K562 (cell line): Measurements from ENCODE around the gene CHMP2A. TPM values are rescaled to one million over a fixed set of nuclear protein-coding genes. Genes with fewer than 3 reads are reported as not detected.
A peak's percentile ranks its signal among the peaks of the same experiment; 100 is the strongest.

Experiments used
- E2F6 ChIP-seq, 2 experiments: IDR thresholded peaks; 2 replicates each; pipeline ENCODE4 v1.6.1; 2011; ENCODE audit warnings: borderline replicate concordance in 1 of 2, control low read depth in 1 of 2, low read depth in 1 of 2, low read length in 1 of 2, mild to moderate bottlenecking in 1 of 2, mixed read lengths in 1 of 2, moderate library complexity in 1 of 2; ENCODE audit not compliant: insufficient read depth in 1 of 2, insufficient read length in 1 of 2, poor library complexity in 1 of 2, severe bottlenecking in 1 of 2; ENCODE audit errors: extremely low read depth in 1 of 2
- GABPB1 ChIP-seq: sonication (generic); formaldehyde crosslinking; IDR thresholded peaks from 2 replicates; pipeline ENCODE4 v1.8.0; 2022; ENCODE audit warnings: mild to moderate bottlenecking, missing genetic modification reagents
- GMEB1 ChIP-seq: fragments of 250-450 bp; sonication (Bioruptor Pico); IDR thresholded peaks from 2 replicates; pipeline ENCODE4 v1.4.0; 2020; ENCODE audit warnings: mild to moderate bottlenecking
- HDAC1 ChIP-seq, 2 experiments: fragments of 450-650 bp; IDR thresholded peaks; 2 replicates each; pipeline ENCODE4 v1.6.1; 2016 to 2017; ENCODE audit warnings: inconsistent platforms in 1 of 2, mild to moderate bottlenecking in 1 of 2, moderate library complexity in 1 of 2
- HMBOX1 ChIP-seq: sonication (generic); IDR thresholded peaks from 2 replicates; pipeline ENCODE4 v1.6.1; 2016
- HSF4 ChIP-seq: fragments of 250-450 bp; sonication (Bioruptor Pico); IDR thresholded peaks from 2 replicates; pipeline ENCODE4 v2.1.2; 2022; ENCODE audit warnings: mild to moderate bottlenecking, moderate library complexity, borderline replicate concordance
- KAT2B ChIP-seq: IDR thresholded peaks from one replicate; pipeline ENCODE4 v1.6.1; 2012; ENCODE audit warnings: low read depth, mild to moderate bottlenecking, control low read depth, inconsistent platforms, low read length, moderate library complexity
- KDM2B ChIP-seq: fragments of 250-450 bp; sonication (Bioruptor Pico); IDR thresholded peaks from 2 replicates; pipeline ENCODE4 v1.8.0; 2021; ENCODE audit warnings: mild to moderate bottlenecking, moderate library complexity
- MTA1 ChIP-seq: fragments of 450-650 bp; IDR thresholded peaks from 2 replicates; pipeline ENCODE4 v1.6.1; 2017; ENCODE audit warnings: borderline replicate concordance
- NFYB ChIP-seq: IDR thresholded peaks from 2 replicates; pipeline ENCODE4 v1.6.1; 2011; ENCODE audit warnings: mild to moderate bottlenecking, moderate library complexity; ENCODE audit not compliant: insufficient read length; ENCODE audit errors: extremely low read depth
- SMAD3 ChIP-seq: fragments of 450-650 bp; formaldehyde crosslinking; conservative IDR thresholded peaks from 2 replicates; pipeline ENCODE4 v1.4.0; 2020; ENCODE audit warnings: mild to moderate bottlenecking
- SMARCA5 ChIP-seq: fragments of 450-650 bp; IDR thresholded peaks from 2 replicates; pipeline ENCODE4 v1.6.1; 2016
- SOX6 ChIP-seq: fragments of 450-650 bp; IDR thresholded peaks from 2 replicates; pipeline ENCODE4 v1.6.1; 2014; ENCODE audit warnings: mild to moderate bottlenecking
- STAT5B ChIP-seq: fragments of 250-450 bp; sonication (Bioruptor Pico); IDR thresholded peaks from 2 replicates; pipeline ENCODE4 v1.8.0; 2021; ENCODE audit warnings: mild to moderate bottlenecking, inconsistent platforms
- TARDBP ChIP-seq: fragments of 450-650 bp; IDR thresholded peaks from 2 replicates; pipeline ENCODE4 v1.6.1; 2016
- TCF7 ChIP-seq: sonication (generic); IDR thresholded peaks from 2 replicates; pipeline ENCODE4 v1.6.1; 2016; ENCODE audit warnings: antibody characterized with exemption, borderline replicate concordance
- ZBED1 ChIP-seq: IDR thresholded peaks from 2 replicates; pipeline ENCODE4 v1.6.1; 2014
- ZBTB26 ChIP-seq: fragments of 450-650 bp; formaldehyde crosslinking; IDR thresholded peaks from 2 replicates; pipeline ENCODE4 v1.4.0; 2022; ENCODE audit warnings: missing genetic modification characterization
- ZNF212 ChIP-seq: fragments of 450-650 bp; formaldehyde crosslinking; IDR thresholded peaks from 2 replicates; pipeline ENCODE4 v1.4.0; 2020; ENCODE audit warnings: mild to moderate bottlenecking
- ZNF232 ChIP-seq: sonication (generic); formaldehyde crosslinking; IDR thresholded peaks from 2 replicates; pipeline ENCODE4 v1.8.0; 2022; ENCODE audit warnings: mild to moderate bottlenecking, missing genetic modification reagents
- ZNF395 ChIP-seq: fragments of 200-800 bp; sonication (Bioruptor generic); IDR thresholded peaks from 2 replicates; pipeline ENCODE4 v1.6.1; 2017; ENCODE audit warnings: missing genetic modification characterization, missing compliant biosample characterization
- ZNF785 ChIP-seq: fragments of 250-450 bp; sonication (Bioruptor Pico); IDR thresholded peaks from 2 replicates; pipeline ENCODE4 v1.4.0; 2020; ENCODE audit warnings: mild to moderate bottlenecking
- polyA plus RNA-seq, 8 experiments: library from polyadenylated mRNA; depleted of rRNA in 4 of 8; stranded (reverse) in 5 of 8; unstranded in 3 of 8; fragments of >200 nt; fragmentation: Nextera tagmentation in 2 of 8; fragmentation: Illumina TruSeq in 1 of 8; extraction: Ambion mirVana in 2 of 8; extraction: Trizol in 1 of 8; gene quantifications; 2 replicates each; pipeline versions ENCODE4 v1.2.1 to v1.2.3, GENCODE V29; 2011 to 2014; ENCODE audit warnings: inconsistent platforms in 1 of 8, missing spikeins in 1 of 8
- total RNA-seq, 7 experiments: library from RNA; depleted of rRNA in 6 of 7; stranded (reverse); fragments of >200 nt in 6 of 7; fragmentation: Illumina TruSeq in 2 of 7; extraction: Trizol in 2 of 7; gene quantifications; 2 replicates each; pipeline versions ENCODE4 v1.2.1 to v1.2.3, GENCODE V29; 2011 to 2021; ENCODE audit warnings: low replicate concordance in 1 of 7

CHMP2A gene
- total and polyA plus RNA-seq, 9 of the 15 experiments (the other 6 are each of a cell fraction or from before 2014, with no cell fraction given) = 57.6 to 159 (median 87.2) TPM

GRCh38 chr19:58519355-58520256, 35.3 kb downstream of the CHMP2A start, which contains the start of gene ZBTB45 (continued):
- TF ChIP-seq GMEB1 (CRISPR knock-in tag) = peak; percentile 88
- TF ChIP-seq KAT2B = no peak
- TF ChIP-seq E2F6 (IDR thresholded peaks at IDR 0.05; ENCODE audit: borderline replicate concordance in 1 of 2, extremely low read depth in 1 of 2, insufficient read depth in 1 of 2, insufficient read length in 1 of 2, low read depth in 1 of 2, low read length in 1 of 2, poor library complexity in 1 of 2, severe bottlenecking in 1 of 2) = peak; percentile 18 to 40
- TF ChIP-seq STAT5B (CRISPR knock-in tag) = no peak
- no peak for TF ChIP-seq ZNF785 (CRISPR knock-in tag)
- no peak; the same call in 1 of the 2 replicates for TF ChIP-seq SMAD3 (CRISPR knock-in tag)
- TF ChIP-seq NFYB = no peak
- TF ChIP-seq TCF7 = peak; percentile 87; the same call in 1 of the 2 replicates
- peak; percentile 66 to 82; a peak in 3 of 4 replicates for TF ChIP-seq HDAC1 (IDR thresholded peaks at IDR 0.05)
- TF ChIP-seq ZBED1 = 0 out of 2 replicates have a peak, but pooled peaks have one; percentile 69
- 0 out of 2 replicates have a peak, but pooled peaks have one; percentile 42 for TF ChIP-seq MTA1
- no peak; the same call in none of the 2 replicates for TF ChIP-seq SOX6
- TF ChIP-seq GABPB1 = peak; percentile 100
- TF ChIP-seq ZNF232 = peak; percentile 71; the same call in 1 of the 2 replicates
- no peak for TF ChIP-seq HSF4 (CRISPR knock-in tag)
- TF ChIP-seq TARDBP = peak; percentile 89; the same call in 1 of the 2 replicates
- TF ChIP-seq SMARCA5 = peak; percentile 35; the same call in 1 of the 2 replicates
- TF ChIP-seq ZNF212 (CRISPR knock-in tag) = no peak
- peak; percentile 68 for TF ChIP-seq ZBTB26 (CRISPR knock-in tag)
- peak; percentile 80; the same call in 1 of the 2 replicates for TF ChIP-seq ZNF395 (CRISPR knock-in tag)
- TF ChIP-seq HMBOX1 = no peak
- 0 out of 2 replicates have a peak, but pooled peaks have one; percentile 19 for TF ChIP-seq KDM2B (CRISPR knock-in tag)
